ENCODE data around the gene LMX1A. TPM values are rescaled to one million over a fixed set of nuclear protein-coding genes. Genes with fewer than 3 reads are reported as not detected.

The LMX1A gene
- total RNA-seq, 1 donor from 2014 or later: 1.7 TPM

- intact Hi-C loops (cut with DNase I): no loop called here
- no peaks in the 10 kb centered on the region for H3K9me3 ChIP-seq
- TF ChIP-seq CTCF (IDR thresholded peaks at IDR 0.05): no peak
Measured at GRCh38 chr1:165303386-165303785, 53.1 kb downstream of the LMX1A start.

GRCh38 chr1:165300400-165300903, 56.1 kb downstream of the LMX1A start:
- intact Hi-C loops (cut with DNase I): no loop called here
- no peaks in the 10 kb centered on the region for H3K9me3 ChIP-seq
- H3K4me3 ChIP-seq: no peak overlapping the region
- no peaks in the 10 kb centered on the region for H3K4me1 ChIP-seq
- H3K27me3 ChIP-seq: no peaks in the 10 kb centered on the region
- H3K36me3 ChIP-seq: no peaks in the 10 kb centered on the region
- H3K27ac ChIP-seq: no peak overlapping the region
- TF ChIP-seq CTCF (IDR thresholded peaks at IDR 0.05): no peak
- DNase-seq (ENCODE audit: low spot score in 2 of 2): no peak

More at GRCh38 chr1:165303386-165303785, 53.1 kb downstream of the LMX1A start:
- H3K27ac ChIP-seq: no peak overlapping the region
- DNase-seq (ENCODE audit: low spot score in 2 of 2): no peak
- H3K4me3 ChIP-seq: no peak overlapping the region
- H3K4me1 ChIP-seq: no peaks in the 10 kb centered on the region
- H3K27me3 ChIP-seq: no peaks in the 10 kb centered on the region
- no peaks in the 10 kb centered on the region for H3K36me3 ChIP-seq

GRCh38 chr1:165298203-165298820, 58.2 kb downstream of the LMX1A start:
- intact Hi-C loops (cut with DNase I): no loop called here
- Histone ChIP-seq H3K27me3 (no peaks in the 10 kb centered on the region), H3K4me1 (no peaks in the 10 kb centered on the region), H3K27ac (no peak overlapping the region), H3K4me3 (no peak overlapping the region), H3K9me3 (no peaks in the 10 kb centered on the region), H3K36me3 (no peaks in the 10 kb centered on the region)
- no peak for TF ChIP-seq CTCF (IDR thresholded peaks at IDR 0.05)
- DNase-seq (ENCODE audit: low spot score in 2 of 2): no peak

- Histone ChIP-seq H3K27ac (no peak overlapping the region), H3K9me3 (no peaks in the 10 kb centered on the region), H3K4me3 (no peak overlapping the region), H3K36me3 (no peaks in the 10 kb centered on the region), H3K27me3 (no peaks in the 10 kb centered on the region), H3K4me1 (no peaks in the 10 kb centered on the region)
- intact Hi-C loops (cut with DNase I): no loop called here
- no peak for DNase-seq (ENCODE audit: low spot score in 2 of 2)
- no peak for TF ChIP-seq CTCF (IDR thresholded peaks at IDR 0.05)
Measured at GRCh38 chr1:165296205-165296604, 60.3 kb downstream of the LMX1A start.

- intact Hi-C loops (cut with DNase I): no loop called here
- no peak overlapping the region for H3K4me3 ChIP-seq
- no peaks in the 10 kb centered on the region for H3K4me1 ChIP-seq
- H3K36me3 ChIP-seq: no peaks in the 10 kb centered on the region
- TF ChIP-seq CTCF (IDR thresholded peaks at IDR 0.05): no peak
- H3K9me3 ChIP-seq: no peaks in the 10 kb centered on the region
- DNase-seq (ENCODE audit: low spot score in 2 of 2): no peak
- H3K27me3 ChIP-seq: no peaks in the 10 kb centered on the region
- no peak overlapping the region for H3K27ac ChIP-seq
Measured at GRCh38 chr1:165290148-165290547, 66.4 kb downstream of the LMX1A start.
